Tibial nerve (tissue), 4 donors: ENCODE data around the gene PRKCD. TPM values are rescaled to one million over a fixed set of nuclear protein-coding genes. Genes with fewer than 3 reads are reported as not detected.
A peak's percentile ranks its signal among the peaks of the same experiment; 100 is the strongest.
"Not testable (repeated sequence)": the region's sequence is repeated elsewhere in the genome, so short reads cannot be mapped to it uniquely, and the experiment has no call there.

Experiments
- DNase-seq, 2 donors: peaks; one replicate each; pipeline ENCODE4 v3.0.0-alpha.2; 2019; ENCODE audit warnings: low spot score in 2 of 2
- H3K27ac ChIP-seq, 4 donors: fragments of 200-600 bp; sonication (generic) in 3 of 4; one replicate each; pipeline ENCODE4 v1.5.1; 2017 to 2019; ENCODE audit warnings: mild to moderate bottlenecking in 1 of 4
- H3K27me3 ChIP-seq, 2 donors: fragments of 200-600 bp; sonication (generic) in 1 of 2; one replicate each; pipeline versions ENCODE4 v1.5.1 to v1.6.0; 2017 to 2019
- H3K36me3 ChIP-seq, 3 donors: fragments of 200-600 bp; sonication (generic); one replicate each; pipeline ENCODE4 v1.5.1; 2018 to 2019
- H3K4me1 ChIP-seq, 4 donors: fragments of 200-600 bp; sonication (generic) in 3 of 4; one replicate each; pipeline ENCODE4 v1.5.1; 2017 to 2019
- H3K4me3 ChIP-seq, 4 donors: fragments of 200-600 bp; sonication (generic) in 3 of 4; one replicate each; pipeline ENCODE4 v1.5.1; 2017 to 2019; ENCODE audit warnings: mild to moderate bottlenecking in 1 of 4, moderate library complexity in 1 of 4
- H3K9me3 ChIP-seq, 4 donors: fragments of 200-600 bp; sonication (generic) in 3 of 4; one replicate each; pipeline ENCODE4 v1.5.1; 2017 to 2019
- CTCF ChIP-seq, 5 experiments: fragments of 200-600 bp in 3 of 5; fragments of 450-650 bp in 2 of 5; sonication (generic) in 3 of 5; IDR thresholded peaks; one replicate each; pipeline ENCODE4 v1.5.1; 2016 to 2019; ENCODE audit warnings: antibody characterized with exemption in 5 of 5, mild to moderate bottlenecking in 3 of 5, moderate library complexity in 2 of 5
- EP300 ChIP-seq, 2 donors: sonication (generic); formaldehyde crosslinking; IDR thresholded peaks; one replicate each; pipeline ENCODE4 v1.6.1; 2017; ENCODE audit warnings: antibody characterized with exemption in 2 of 2, mild to moderate bottlenecking in 1 of 2
- POLR2A ChIP-seq, 2 donors: fragments of 450-650 bp; IDR thresholded peaks; one replicate each; pipeline ENCODE4 v1.6.1; 2017; ENCODE audit warnings: antibody characterized with exemption in 2 of 2, mild to moderate bottlenecking in 2 of 2, moderate library complexity in 2 of 2
- WGBS, 2 donors: methylation state at CpG; one replicate each; pipeline ENCODE4 v1.1.5; 2018; 5-methylcytosine and 5-hydroxymethylcytosine counted together
- total RNA-seq, 4 donors: library from RNA; depleted of rRNA; stranded (reverse); fragments of >200 nt; gene quantifications; one replicate each; pipeline ENCODE4 v1.1.0, GENCODE V29; 2016

PRKCD gene
- total RNA-seq, 4 donors from 2014 or later = 13.5 to 30.6 (median 19.9) TPM

DNA sequence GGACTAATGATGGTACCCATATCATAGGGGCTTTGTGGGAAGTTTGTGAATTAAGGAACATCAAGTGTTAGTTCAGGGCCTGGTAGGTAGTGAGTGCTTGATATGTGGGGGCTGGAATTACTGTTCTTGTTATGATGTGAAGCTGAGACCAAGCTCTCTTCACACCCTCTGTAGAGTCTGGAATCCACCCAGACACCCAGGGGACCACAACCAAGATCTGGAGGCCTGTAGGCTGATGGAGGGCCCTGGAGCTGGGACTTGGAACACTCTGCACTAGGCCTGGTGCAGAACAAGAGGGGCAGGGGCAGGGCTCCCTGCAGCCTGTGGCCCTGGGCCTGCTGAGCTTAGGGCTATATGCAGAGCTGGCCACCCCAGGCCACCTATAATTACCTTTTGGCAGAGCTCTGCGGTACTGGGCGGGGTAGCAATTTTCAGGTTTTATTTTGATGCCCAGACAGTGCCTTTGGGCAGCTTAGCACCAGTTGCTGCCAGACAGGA lies 13.1 kb upstream of the PRKCD start:
- no peaks in the 10 kb centered on the region for H3K9me3 ChIP-seq
- no peak for TF ChIP-seq CTCF (IDR thresholded peaks at IDR 0.05)
- no peaks in the 10 kb centered on the region for H3K36me3 ChIP-seq
- peaks cover 0 to 7% (median 0%) of the 10 kb centered on the region in 4 donors for H3K4me1 ChIP-seq
- no peak overlapping the region for H3K27ac ChIP-seq
- no peak overlapping the region for H3K4me3 ChIP-seq
- 89 to 94% methylated on average over 2 of the region's 2 CpGs for WGBS, 2 donors
- no peaks in the 10 kb centered on the region for H3K27me3 ChIP-seq
- no peak for DNase-seq

GRCh38 chr3:53149006-53149690 lies 11.9 kb upstream of the PRKCD start:
- Histone ChIP-seq H3K36me3 (no peaks in the 10 kb centered on the region), H3K4me1 (peaks cover 0 to 14% (median 0%) of the 10 kb centered on the region in 4 donors), H3K4me3 (no peak overlapping the region), H3K27ac (no peak overlapping the region), H3K9me3 (no peaks in the 10 kb centered on the region), H3K27me3 (peaks cover 0 to under 1% of the 10 kb centered on the region in 2 donors)
- WGBS, 2 donors = 86 to 89% methylated on average over 13 of the region's 13 CpGs
- TF ChIP-seq POLR2A (IDR thresholded peaks at IDR 0.05) (no peak), EP300 (IDR thresholded peaks at IDR 0.05) (no peak), CTCF (IDR thresholded peaks at IDR 0.05) (no peak)
- DNase-seq = no peak

DNA sequence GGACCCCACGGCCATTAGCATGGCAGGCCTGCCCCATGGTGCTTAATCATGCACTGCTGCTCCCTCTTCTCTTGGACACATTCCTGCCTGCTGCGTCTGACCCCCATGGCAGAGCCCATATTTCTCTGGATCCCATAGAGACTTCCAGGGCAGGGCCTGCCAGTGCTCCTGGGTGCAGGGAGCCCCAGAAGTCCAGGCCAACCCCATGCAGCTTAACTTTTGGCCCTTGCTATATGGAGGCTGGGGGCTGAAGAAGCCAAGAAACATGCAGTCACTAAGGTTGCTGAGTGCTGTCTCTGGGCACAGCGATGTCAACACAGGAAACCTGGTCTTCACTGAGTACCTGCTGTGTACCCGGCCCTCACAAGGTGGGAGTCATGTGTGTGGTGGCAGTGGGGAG lies 11.3 kb upstream of the PRKCD start:
- 79 to 92% methylated on average over 4 of the region's 4 CpGs for WGBS, 2 donors
- no peak for DNase-seq
- Histone ChIP-seq H3K4me1 (peaks cover 0 to 19% (median 0%) of the 10 kb centered on the region in 4 donors), H3K4me3 (no peak overlapping the region), H3K36me3 (no peaks in the 10 kb centered on the region), H3K27ac (no peak overlapping the region), H3K27me3 (peaks cover 0 to 6% of the 10 kb centered on the region in 2 donors), H3K9me3 (no peaks in the 10 kb centered on the region)
- no peak for TF ChIP-seq POLR2A (IDR thresholded peaks at IDR 0.05)
- TF ChIP-seq EP300 (IDR thresholded peaks at IDR 0.05) = no peak
- no peak for TF ChIP-seq CTCF (IDR thresholded peaks at IDR 0.05)

DNA sequence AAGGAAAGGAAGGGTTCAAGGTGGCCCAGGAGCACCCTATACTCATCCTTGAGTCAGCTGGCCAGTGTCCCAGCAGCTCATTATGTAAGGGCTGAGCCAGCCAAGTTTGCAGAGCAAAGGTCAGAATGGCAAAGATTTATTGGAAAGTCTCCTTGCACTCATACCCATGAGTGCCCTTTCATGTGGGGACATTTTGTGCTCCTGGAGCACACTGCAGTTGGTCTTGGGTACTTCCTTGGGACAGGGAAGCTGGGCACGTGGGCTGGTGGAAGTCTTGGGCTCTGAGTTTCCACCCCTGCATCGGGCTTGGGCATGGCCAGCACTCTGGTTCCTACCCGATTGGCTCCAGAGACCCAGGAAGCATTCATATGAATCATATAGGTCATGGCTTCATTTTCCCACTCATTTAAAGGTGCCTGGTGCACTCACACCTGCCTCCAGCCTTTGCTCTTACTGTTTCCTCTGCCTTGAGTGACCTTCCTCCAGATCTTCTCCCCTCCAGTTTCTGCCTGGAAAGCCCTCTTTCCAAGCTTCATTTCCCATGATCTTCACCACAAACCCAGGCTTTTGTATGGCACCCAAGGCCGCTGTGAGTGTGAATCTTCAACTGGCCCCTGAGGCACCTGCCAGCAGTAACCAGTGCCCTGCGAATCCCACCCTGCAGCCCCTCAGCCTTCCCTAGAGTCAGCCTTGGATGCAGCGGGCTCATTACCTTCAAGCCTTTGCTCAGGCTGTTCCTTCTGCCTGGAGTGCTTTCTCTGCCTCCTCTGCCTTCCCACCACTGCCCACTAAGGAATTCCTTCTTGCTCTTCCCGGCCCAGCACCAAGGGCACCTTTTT lies 10.5 kb upstream of the PRKCD start:
- no peaks in the 10 kb centered on the region for H3K9me3 ChIP-seq
- no peaks in the 10 kb centered on the region for H3K36me3 ChIP-seq
- 72 to 73% methylated on average over 7 of the region's 7 CpGs for WGBS, 2 donors
- no peak overlapping the region for H3K4me3 ChIP-seq
- H3K27ac ChIP-seq = peak overlapping the region in 1 of 4 donors; percentile 26
- H3K27me3 ChIP-seq = peaks cover 0 to 7% of the 10 kb centered on the region in 2 donors
- DNase-seq = no peak
- TF ChIP-seq POLR2A (IDR thresholded peaks at IDR 0.05) = no peak
- TF ChIP-seq CTCF (IDR thresholded peaks at IDR 0.05) = no peak
- peak in 1 of 2 donors; percentile 53 for TF ChIP-seq EP300 (IDR thresholded peaks at IDR 0.05)
- H3K4me1 ChIP-seq = peaks cover 0 to 19% (median 0%) of the 10 kb centered on the region in 4 donors

GRCh38 chr3:53151086-53151438 lies 9.9 kb upstream of the PRKCD start:
- H3K27ac ChIP-seq, H3K9me3 ChIP-seq, H3K36me3 ChIP-seq, DNase-seq, H3K4me3 ChIP-seq: not testable (repeated sequence)
- 87 to 91% methylated on average over 8 to 9 of the region's 9 CpGs for WGBS, 2 donors
- Histone ChIP-seq H3K27me3 (peaks cover 0 to 12% of the 10 kb centered on the region in 2 donors), H3K4me1 (peaks cover 0 to 22% (median 0%) of the 10 kb centered on the region in 4 donors)
